Peyer's patch (tissue), 4 donors: Measurements from ENCODE around the gene CHCHD1.

Experiments used
- POLR2A ChIP-seq, 2 donors: fragments of 450-650 bp; IDR thresholded peaks; one replicate each; pipeline ENCODE4 v1.5.1; 2017; ENCODE audit warnings: antibody characterized with exemption in 2 of 2, mild to moderate bottlenecking in 2 of 2, moderate library complexity in 2 of 2
- TF ChIP-seq, protein P1 (sequence below), 6 experiments: fragments of 450-650 bp in 4 of 6; fragments of 200-600 bp in 2 of 6; sonication (generic) in 1 of 6; IDR thresholded peaks; one replicate each; pipeline ENCODE4 v1.5.1; 2017 to 2019; ENCODE audit warnings: antibody characterized with exemption in 6 of 6, mild to moderate bottlenecking in 3 of 6, moderate library complexity in 1 of 6

DNA sequence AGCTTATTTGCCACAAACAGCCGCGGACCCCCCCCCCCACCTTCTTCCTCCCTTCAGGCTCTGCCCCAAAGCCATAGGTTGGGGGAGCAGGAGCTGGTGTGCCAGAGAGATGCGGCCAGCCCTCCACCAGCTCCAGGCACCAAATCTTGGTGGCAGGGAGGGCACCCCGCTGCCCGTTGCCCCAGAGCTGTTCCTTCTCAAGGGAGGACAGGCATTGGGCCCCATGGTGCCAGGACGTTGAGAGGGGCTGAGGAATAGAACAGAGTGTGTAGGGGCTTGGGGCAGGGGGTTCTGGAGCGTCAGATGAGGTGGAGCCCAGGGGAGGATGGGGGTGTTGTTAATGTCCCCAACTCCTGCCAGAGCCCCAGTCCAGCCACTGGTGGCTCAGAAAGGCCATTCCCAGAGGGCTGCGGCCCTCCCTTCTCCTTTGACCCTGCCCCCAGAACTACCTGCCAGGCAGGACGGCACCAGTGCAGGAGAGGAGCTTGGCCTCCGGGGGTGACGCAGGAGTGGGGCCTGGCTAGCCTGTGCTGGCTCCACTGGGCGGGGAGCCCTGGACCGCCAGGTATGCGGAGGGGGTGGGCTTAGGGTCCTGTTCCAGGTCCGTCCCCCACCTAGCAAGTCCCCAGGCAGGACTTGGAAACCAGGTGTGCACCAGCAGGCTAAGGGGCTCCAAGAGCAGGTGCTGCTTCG, 47.7 kb upstream of the CHCHD1 start:
- TF ChIP-seq POLR2A (IDR thresholded peaks at IDR 0.05) = no peak
- TF ChIP-seq, protein P1, sequence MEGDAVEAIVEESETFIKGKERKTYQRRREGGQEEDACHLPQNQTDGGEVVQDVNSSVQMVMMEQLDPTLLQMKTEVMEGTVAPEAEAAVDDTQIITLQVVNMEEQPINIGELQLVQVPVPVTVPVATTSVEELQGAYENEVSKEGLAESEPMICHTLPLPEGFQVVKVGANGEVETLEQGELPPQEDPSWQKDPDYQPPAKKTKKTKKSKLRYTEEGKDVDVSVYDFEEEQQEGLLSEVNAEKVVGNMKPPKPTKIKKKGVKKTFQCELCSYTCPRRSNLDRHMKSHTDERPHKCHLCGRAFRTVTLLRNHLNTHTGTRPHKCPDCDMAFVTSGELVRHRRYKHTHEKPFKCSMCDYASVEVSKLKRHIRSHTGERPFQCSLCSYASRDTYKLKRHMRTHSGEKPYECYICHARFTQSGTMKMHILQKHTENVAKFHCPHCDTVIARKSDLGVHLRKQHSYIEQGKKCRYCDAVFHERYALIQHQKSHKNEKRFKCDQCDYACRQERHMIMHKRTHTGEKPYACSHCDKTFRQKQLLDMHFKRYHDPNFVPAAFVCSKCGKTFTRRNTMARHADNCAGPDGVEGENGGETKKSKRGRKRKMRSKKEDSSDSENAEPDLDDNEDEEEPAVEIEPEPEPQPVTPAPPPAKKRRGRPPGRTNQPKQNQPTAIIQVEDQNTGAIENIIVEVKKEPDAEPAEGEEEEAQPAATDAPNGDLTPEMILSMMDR (IDR thresholded peaks at IDR 0.05) = no peak
